ENCODE data around the gene ZMIZ1.
A peak's percentile ranks its signal among the peaks of the same experiment; 100 is the strongest.

Gene ZMIZ1

GRCh38 chr10:79152423-79152817, 83.7 kb downstream of the ZMIZ1 start:
- TF ChIP-seq ZNF18 (tag by site-specific recombination; IDR thresholded peaks at IDR 0.05) (no peak), ZNF701 (tag by site-specific recombination; IDR thresholded peaks at IDR 0.05) (no peak), BCL11B (tag by site-specific recombination; IDR thresholded peaks at IDR 0.05; ENCODE audit: low read depth) (no peak), GLI2 (tag by site-specific recombination; IDR thresholded peaks at IDR 0.05; ENCODE audit: borderline replicate concordance, low read depth) (no peak), ZNF660 (tag by site-specific recombination; IDR thresholded peaks at IDR 0.05) (no peak), ZNF214 (tag by site-specific recombination; IDR thresholded peaks at IDR 0.05; ENCODE audit: borderline replicate concordance) (no peak), ZNF433 (tag by site-specific recombination; IDR thresholded peaks at IDR 0.05; ENCODE audit: low read depth) (no peak), ZNF311 (tag by site-specific recombination; IDR thresholded peaks at IDR 0.05; ENCODE audit: borderline replicate concordance) (no peak), ZFP3 (tag by site-specific recombination; IDR thresholded peaks at IDR 0.05; ENCODE audit: low read depth) (no peak), ZNF140 (tag by site-specific recombination; IDR thresholded peaks at IDR 0.05) (no peak)
- H3K27ac ChIP-seq (ENCODE audit: extremely low read depth, low read depth, low read length), result no peak overlapping the region; the same call in 1 of the 2 replicates
- CTCF ChIA-PET, result interaction anchor here (0.8 to 1.2 kb wide), 3 partner anchors 43 to 940 kb away, joined by 3 to 6 read pairs (median 3); no protein-coding TSS in a partner anchor
- H3K36me3 ChIP-seq (ENCODE audit: control insufficient read depth in 2 of 2, insufficient read depth in 1 of 2, low read length in 2 of 2), result no peaks in the 10 kb centered on the region
- no peak overlapping the region for H3K4me3 ChIP-seq (ENCODE audit: low read depth, low read length)
- POLR2A ChIA-PET, result interaction anchor here (1.3 kb wide), 1 partner anchor 26 kb away, joined by 4 read pairs; no protein-coding TSS in a partner anchor
- no peaks in the 10 kb centered on the region for H3K9me3 ChIP-seq (ENCODE audit: control insufficient read depth, insufficient read depth, low read depth, low read length)
- peaks cover 3% of the 10 kb centered on the region for H3K4me1 ChIP-seq (ENCODE audit: control insufficient read depth, insufficient read depth, low read length)

- Histone ChIP-seq H3K4me3 (ENCODE audit: low read depth, low read length) (no peak overlapping the region), H3K27ac (ENCODE audit: extremely low read depth, low read depth, low read length) (no peak overlapping the region), H3K9me3 (ENCODE audit: control insufficient read depth, insufficient read depth, low read depth, low read length) (no peaks in the 10 kb centered on the region), H3K4me1 (ENCODE audit: control insufficient read depth, insufficient read depth, low read length) (peaks cover 3% of the 10 kb centered on the region), H3K36me3 (ENCODE audit: control insufficient read depth in 2 of 2, insufficient read depth in 1 of 2, low read length in 2 of 2) (no peaks in the 10 kb centered on the region)
- ChIA-PET POLR2A (no interaction called here), CTCF (no interaction called here)
- TF ChIP-seq ZNF133 (tag by site-specific recombination; IDR thresholded peaks at IDR 0.05) (no peak), ZNF639 (tag by site-specific recombination; IDR thresholded peaks at IDR 0.05) (no peak), ZNF146 (tag by site-specific recombination; IDR thresholded peaks at IDR 0.05) (no peak)
Measured at GRCh38 chr10:79153745-79154144, 85.0 kb downstream of the ZMIZ1 start.

- Histone ChIP-seq H3K36me3 (ENCODE audit: control insufficient read depth in 2 of 2, insufficient read depth in 1 of 2, low read length in 2 of 2) (no peaks in the 10 kb centered on the region), H3K27ac (ENCODE audit: extremely low read depth, low read depth, low read length) (no peak overlapping the region)
Measured at GRCh38 chr10:79155301-79156081, 86.7 kb downstream of the ZMIZ1 start.

More at GRCh38 chr10:79155301-79156081, 86.7 kb downstream of the ZMIZ1 start:
- TF ChIP-seq ZNF416 (tag by site-specific recombination; IDR thresholded peaks at IDR 0.05), result no peak
- TF ChIP-seq ZNF311 (tag by site-specific recombination; IDR thresholded peaks at IDR 0.05; ENCODE audit: borderline replicate concordance), result no peak
- 0 out of 2 replicates have a peak, but pooled peaks have one; percentile 25 for TF ChIP-seq ZBTB48 (tag by site-specific recombination; IDR thresholded peaks at IDR 0.05)
- TF ChIP-seq ZNF341 (tag by site-specific recombination; IDR thresholded peaks at IDR 0.05; ENCODE audit: low read depth), result no peak
- H3K4me3 ChIP-seq (ENCODE audit: low read depth, low read length), result no peak overlapping the region
- POLR2A ChIA-PET, result interaction anchor here (0.6 kb wide), 1 partner anchor 88 kb away, joined by 6 read pairs; no protein-coding TSS in a partner anchor
- CTCF ChIA-PET, result interaction anchor here (0.8 to 1.8 kb wide), 2 partner anchors 12 to 17 kb away, joined by 5 read pairs; no protein-coding TSS in a partner anchor
- H3K4me1 ChIP-seq (ENCODE audit: control insufficient read depth, insufficient read depth, low read length), result peaks cover 3% of the 10 kb centered on the region
- H3K9me3 ChIP-seq (ENCODE audit: control insufficient read depth, insufficient read depth, low read depth, low read length), result no peaks in the 10 kb centered on the region

All from HEK293 (cell line).